DOHH2 (cell line): ENCODE results near the gene FILIP1L.

ENCODE experiments used
- H3F3A ChIP-seq: fragments of 200-600 bp; sonication (generic), shearing (Covaris generic); 2 replicates; pipeline ENCODE4 v1.6.0; 2016; ENCODE audit warnings: antibody characterized with exemption, mild to moderate bottlenecking; ENCODE audit not compliant: control insufficient read depth, insufficient read depth
- H3K27ac ChIP-seq: fragments of 200-600 bp; sonication (generic); 2 replicates; pipeline ENCODE4 v1.5.1; 2014; ENCODE audit warnings: low read depth, mild to moderate bottlenecking, low read length, moderate library complexity
- H3K27me3 ChIP-seq: fragments of 200-600 bp; sonication (generic); 2 replicates; pipeline ENCODE4 v1.6.1; 2014; ENCODE audit warnings: mild to moderate bottlenecking, low read length, mixed read lengths; ENCODE audit not compliant: control insufficient read depth
- H3K36me3 ChIP-seq: fragments of 200-600 bp; sonication (generic); 2 replicates; pipeline ENCODE4 v1.6.1; 2014; ENCODE audit warnings: mild to moderate bottlenecking, low read length, moderate library complexity, mixed read lengths; ENCODE audit not compliant: control insufficient read depth
- H3K4me1 ChIP-seq: fragments of 200-600 bp; sonication (generic); 2 replicates; pipeline ENCODE4 v1.6.1; 2014; ENCODE audit warnings: mild to moderate bottlenecking, low read length, mixed read lengths; ENCODE audit not compliant: control insufficient read depth
- H3K4me2 ChIP-seq: fragments of 200-600 bp; sonication (generic); 2 replicates; pipeline ENCODE4 v1.6.0; 2014; ENCODE audit warnings: mild to moderate bottlenecking, low read length, moderate library complexity
- H3K4me3 ChIP-seq: fragments of 200-600 bp; sonication (generic); 2 replicates; pipeline ENCODE4 v1.5.1; 2014; ENCODE audit warnings: mild to moderate bottlenecking, low read length, mixed read lengths
- H3K79me2 ChIP-seq: fragments of 200-600 bp; sonication (generic); 2 replicates; pipeline ENCODE4 v1.6.1; 2014; ENCODE audit warnings: mild to moderate bottlenecking, low read length, mixed read lengths; ENCODE audit not compliant: control insufficient read depth
- H3K9me2 ChIP-seq: fragments of 200-600 bp; sonication (generic); replicated peaks from 2 replicates; pipeline ENCODE4 v1.6.1; 2014; ENCODE audit warnings: mild to moderate bottlenecking, low read length, mixed read lengths; ENCODE audit not compliant: control insufficient read depth
- H3K9me3 ChIP-seq: fragments of 200-600 bp; sonication (generic); 2 replicates; pipeline ENCODE4 v1.6.1; 2014; ENCODE audit warnings: antibody characterized with exemption, low read length, mixed read lengths; ENCODE audit not compliant: control insufficient read depth, insufficient read depth
- H4K20me1 ChIP-seq: fragments of 200-600 bp; sonication (generic); 2 replicates; pipeline ENCODE4 v1.6.0; 2014; ENCODE audit warnings: low read depth, mild to moderate bottlenecking, antibody characterized with exemption, low read length, moderate library complexity; ENCODE audit not compliant: control insufficient read depth, insufficient read depth
- EZH2phosphoT487 ChIP-seq: fragments of 200-600 bp; sonication (generic); IDR thresholded peaks from 2 replicates; pipeline ENCODE4 v1.6.1; 2017; ENCODE audit warnings: borderline replicate concordance, mild to moderate bottlenecking, antibody characterized with exemption, low read length, moderate library complexity, mixed read lengths
- TF ChIP-seq, protein P1 (sequence below): fragments of 200-600 bp; sonication (generic); IDR thresholded peaks from one replicate; pipeline ENCODE4 v1.5.1; 2014; ENCODE audit warnings: antibody characterized with exemption, mild to moderate bottlenecking, low read depth, low read length; ENCODE audit not compliant: poor library complexity, severe bottlenecking

The FILIP1L gene

DNA sequence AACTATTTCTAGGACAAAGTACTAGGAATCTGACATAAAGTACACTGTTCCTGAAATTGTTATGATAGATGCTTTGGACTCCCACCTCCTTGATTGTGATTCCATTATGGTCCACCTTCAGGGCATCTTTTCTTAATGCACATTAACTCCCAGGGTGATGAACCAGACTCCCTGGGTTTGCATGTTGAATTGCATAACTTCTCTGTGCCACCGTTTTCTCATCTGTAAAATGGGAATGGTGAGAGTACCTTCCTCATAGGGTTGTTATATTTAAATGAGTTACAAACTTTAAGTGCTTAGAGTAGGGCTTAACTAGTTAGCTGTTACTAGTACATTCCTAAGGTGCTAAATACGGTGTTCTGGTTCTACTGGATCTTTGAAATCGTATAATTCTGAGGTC is 214.7 kb downstream of the FILIP1L start:
- H3K4me3 ChIP-seq: no peak overlapping the region
- TF ChIP-seq, protein P1, sequence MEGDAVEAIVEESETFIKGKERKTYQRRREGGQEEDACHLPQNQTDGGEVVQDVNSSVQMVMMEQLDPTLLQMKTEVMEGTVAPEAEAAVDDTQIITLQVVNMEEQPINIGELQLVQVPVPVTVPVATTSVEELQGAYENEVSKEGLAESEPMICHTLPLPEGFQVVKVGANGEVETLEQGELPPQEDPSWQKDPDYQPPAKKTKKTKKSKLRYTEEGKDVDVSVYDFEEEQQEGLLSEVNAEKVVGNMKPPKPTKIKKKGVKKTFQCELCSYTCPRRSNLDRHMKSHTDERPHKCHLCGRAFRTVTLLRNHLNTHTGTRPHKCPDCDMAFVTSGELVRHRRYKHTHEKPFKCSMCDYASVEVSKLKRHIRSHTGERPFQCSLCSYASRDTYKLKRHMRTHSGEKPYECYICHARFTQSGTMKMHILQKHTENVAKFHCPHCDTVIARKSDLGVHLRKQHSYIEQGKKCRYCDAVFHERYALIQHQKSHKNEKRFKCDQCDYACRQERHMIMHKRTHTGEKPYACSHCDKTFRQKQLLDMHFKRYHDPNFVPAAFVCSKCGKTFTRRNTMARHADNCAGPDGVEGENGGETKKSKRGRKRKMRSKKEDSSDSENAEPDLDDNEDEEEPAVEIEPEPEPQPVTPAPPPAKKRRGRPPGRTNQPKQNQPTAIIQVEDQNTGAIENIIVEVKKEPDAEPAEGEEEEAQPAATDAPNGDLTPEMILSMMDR: no peak
- no peak for TF ChIP-seq EZH2phosphoT487
- H3K4me1 ChIP-seq: peaks cover 12% of the 10 kb centered on the region
- H3K9me3 ChIP-seq: no peaks in the 10 kb centered on the region
- H3K4me2 ChIP-seq: no peak overlapping the region
- no peaks in the 10 kb centered on the region for H3K9me2 ChIP-seq
- no peaks in the 10 kb centered on the region for H3F3A ChIP-seq
- no peaks in the 10 kb centered on the region for H4K20me1 ChIP-seq
- no peak overlapping the region for H3K27ac ChIP-seq
- peaks cover 7% of the 10 kb centered on the region for H3K79me2 ChIP-seq
- no peaks in the 10 kb centered on the region for H3K36me3 ChIP-seq
- no peaks in the 10 kb centered on the region for H3K27me3 ChIP-seq

DNA sequence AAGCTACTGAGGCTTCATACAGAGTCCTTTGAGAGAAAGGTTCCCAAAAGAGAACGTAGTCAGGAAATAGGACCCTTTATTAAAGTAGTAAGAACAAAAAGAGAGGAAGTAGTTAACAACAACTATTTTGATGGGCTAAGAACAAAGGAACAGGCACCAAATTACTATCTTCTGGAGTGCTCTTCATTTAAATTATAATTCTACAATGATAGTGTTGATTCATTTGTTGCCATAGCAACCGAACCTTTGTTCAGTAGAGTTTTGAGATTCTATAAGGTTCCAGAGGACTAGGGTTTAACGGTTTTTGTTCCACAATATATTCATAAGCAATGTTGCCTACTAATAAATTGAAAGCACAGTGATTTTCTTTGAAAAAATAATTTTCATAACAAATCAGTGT is 217.8 kb downstream of the FILIP1L start:
- Histone ChIP-seq H3K27me3 (no peaks in the 10 kb centered on the region), H3K79me2 (peaks cover 14% of the 10 kb centered on the region), H3K4me3 (no peak overlapping the region), H3K4me2 (no peak overlapping the region), H3K27ac (no peak overlapping the region), H3F3A (no peaks in the 10 kb centered on the region), H3K9me3 (no peaks in the 10 kb centered on the region), H3K4me1 (peaks cover 12% of the 10 kb centered on the region), H3K9me2 (no peaks in the 10 kb centered on the region), H3K36me3 (no peaks in the 10 kb centered on the region), H4K20me1 (no peaks in the 10 kb centered on the region)
- TF ChIP-seq, protein P1: no peak
- no peak for TF ChIP-seq EZH2phosphoT487

DNA sequence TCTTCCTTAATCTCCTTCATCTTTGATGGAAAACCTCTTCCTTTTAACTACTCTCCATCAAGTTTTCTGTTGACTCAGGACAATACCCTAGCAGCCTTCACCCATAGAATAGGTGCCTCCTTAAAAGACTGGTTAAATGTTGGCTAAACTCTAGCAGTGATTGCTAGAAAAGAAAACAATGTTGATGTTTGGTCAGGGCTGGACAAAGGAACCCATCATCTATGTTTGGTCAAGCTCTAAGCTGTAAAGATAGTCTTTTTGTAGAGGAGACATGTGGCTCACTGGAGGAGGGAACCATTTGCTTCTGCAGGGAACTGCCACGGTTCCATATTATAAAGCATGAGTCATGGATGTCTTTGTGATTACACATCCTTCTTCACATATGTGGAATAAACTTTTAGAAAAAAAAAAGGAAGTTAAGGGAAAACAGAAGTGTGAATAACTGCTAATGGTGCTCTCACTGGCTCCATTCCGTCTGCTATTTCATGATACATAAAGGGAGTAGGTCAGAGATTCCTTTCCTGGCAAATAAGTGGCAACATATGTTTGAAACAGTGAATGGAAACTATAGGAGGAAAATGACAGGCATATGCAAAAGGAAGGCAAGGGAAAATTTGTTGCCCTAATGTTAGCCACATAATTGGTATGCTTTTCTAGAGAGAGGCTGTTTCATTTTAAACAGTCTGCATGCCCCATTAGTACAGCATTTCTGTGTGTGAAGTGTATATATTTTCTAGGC is 218.4 kb downstream of the FILIP1L start:
- Histone ChIP-seq H3F3A (no peaks in the 10 kb centered on the region), H3K4me3 (no peak overlapping the region), H3K27ac (no peak overlapping the region), H3K27me3 (no peaks in the 10 kb centered on the region), H3K9me2 (no peaks in the 10 kb centered on the region), H3K79me2 (peaks cover 16% of the 10 kb centered on the region), H3K4me2 (no peak overlapping the region), H3K4me1 (peaks cover 12% of the 10 kb centered on the region), H4K20me1 (no peaks in the 10 kb centered on the region), H3K9me3 (no peaks in the 10 kb centered on the region), H3K36me3 (no peaks in the 10 kb centered on the region)
- no peak for TF ChIP-seq EZH2phosphoT487
- TF ChIP-seq, protein P1: no peak
